GM23338 (cell line): ENCODE measurements around the gene ARHGEF2. TPM values are rescaled to one million over a fixed set of nuclear protein-coding genes. Genes with fewer than 3 reads are reported as not detected.
A peak's percentile ranks its signal among the peaks of the same experiment; 100 is the strongest.

Experiments
- ATAC-seq: fragments of 200-7000 bp; cut with Tn5 transposase; 3 replicates; pipeline ENCODE4 v1.9.1; 2020
- DNase-seq: peaks from one replicate; pipeline ENCODE4 v3.0.0-alpha.2; 2015; ENCODE audit warnings: low spot score
- H2AFZ ChIP-seq: fragments of 200-600 bp; sonication (generic); 2 replicates; pipeline ENCODE4 v1.8.0; 2016; ENCODE audit warnings: antibody characterized with exemption, mild to moderate bottlenecking, moderate library complexity
- H3F3A ChIP-seq: fragments of 200-600 bp; sonication (generic); replicated peaks from 2 replicates; pipeline ENCODE4 v1.8.0; 2017; ENCODE audit warnings: antibody characterized with exemption, mixed run types, low read depth
- H3K27ac ChIP-seq: fragments of 200-600 bp; sonication (generic); 2 replicates; pipeline ENCODE4 v1.6.1; 2016; ENCODE audit warnings: low read depth
- H3K27me3 ChIP-seq: fragments of 200-600 bp; sonication (generic); 2 replicates; pipeline ENCODE4 v1.8.0; 2016; ENCODE audit warnings: mild to moderate bottlenecking, mixed run types, moderate library complexity; ENCODE audit not compliant: insufficient read depth
- H3K36me3 ChIP-seq: fragments of 200-600 bp; sonication (generic); 2 replicates; pipeline ENCODE4 v1.8.0; 2016; ENCODE audit warnings: mild to moderate bottlenecking; ENCODE audit not compliant: insufficient read depth
- H3K4me1 ChIP-seq: fragments of 200-600 bp; sonication (generic); 2 replicates; pipeline ENCODE4 v1.8.0; 2016; ENCODE audit warnings: mild to moderate bottlenecking, moderate library complexity; ENCODE audit not compliant: insufficient read depth
- H3K4me2 ChIP-seq: fragments of 200-600 bp; sonication (generic); 2 replicates; pipeline ENCODE4 v1.7.1; 2017; ENCODE audit warnings: mixed run types
- H3K4me3 ChIP-seq: fragments of 200-600 bp; sonication (generic); 2 replicates; pipeline ENCODE4 v1.6.1; 2016; ENCODE audit warnings: mixed run types
- H3K79me2 ChIP-seq: fragments of 200-600 bp; sonication (generic); replicated peaks from 2 replicates; pipeline ENCODE4 v1.8.0; 2017; ENCODE audit warnings: mild to moderate bottlenecking; ENCODE audit not compliant: insufficient read depth
- H3K9me2 ChIP-seq: fragments of 200-600 bp; sonication (generic); 2 replicates; pipeline ENCODE4 v1.8.0; 2017; ENCODE audit not compliant: insufficient read depth
- H4K20me1 ChIP-seq: fragments of 200-600 bp; sonication (generic); replicated peaks from 2 replicates; pipeline ENCODE4 v1.8.0; 2017; ENCODE audit warnings: mild to moderate bottlenecking; ENCODE audit not compliant: insufficient read depth
- H3K27ac Mint-ChIP-seq: 2 replicates; pipeline ENCODE4 v1.8.0; 2020; ENCODE audit warnings: inconsistent platforms, mild to moderate bottlenecking, moderate library complexity, mixed read lengths
- H3K27me3 Mint-ChIP-seq: 3 replicates; pipeline ENCODE4 v1.8.0; 2022; ENCODE audit warnings: low read depth, mild to moderate bottlenecking, moderate library complexity, mixed read lengths, inconsistent platforms; ENCODE audit not compliant: insufficient read depth, poor library complexity
- H3K36me3 Mint-ChIP-seq: 3 replicates; pipeline ENCODE4 v1.8.0; 2021; ENCODE audit warnings: low read depth, mild to moderate bottlenecking, inconsistent platforms, moderate library complexity, mixed read lengths
- H3K4me1 Mint-ChIP-seq: 3 replicates; pipeline ENCODE4 v1.8.0; 2020; ENCODE audit warnings: mild to moderate bottlenecking, inconsistent platforms, mixed read lengths
- H3K4me3 Mint-ChIP-seq: 3 replicates; pipeline ENCODE4 v1.8.0; 2021; ENCODE audit warnings: moderate library complexity, mild to moderate bottlenecking, inconsistent platforms, mixed read lengths
- H3K9me3 Mint-ChIP-seq: 3 replicates; pipeline ENCODE4 v1.8.0; 2020; ENCODE audit warnings: moderate library complexity, mild to moderate bottlenecking, inconsistent platforms, mixed read lengths
- CREB1 ChIP-seq: fragments of 250-450 bp; sonication (Bioruptor Pico); IDR thresholded peaks from 2 replicates; pipeline ENCODE4 v1.5.0; 2020; ENCODE audit warnings: low read depth, mild to moderate bottlenecking, moderate library complexity
- EZH2 ChIP-seq: fragments of 200-600 bp; sonication (generic); IDR thresholded peaks from one replicate; pipeline ENCODE4 v1.8.0; 2017; ENCODE audit warnings: antibody characterized with exemption, mild to moderate bottlenecking, low read depth; ENCODE audit not compliant: unreplicated experiment
- EZH2phosphoT487 ChIP-seq: fragments of 200-600 bp; sonication (generic); IDR thresholded peaks from one replicate; pipeline ENCODE4 v1.8.1; 2018; ENCODE audit warnings: antibody characterized with exemption; ENCODE audit not compliant: unreplicated experiment
- JUNB ChIP-seq: IDR thresholded peaks from one replicate; pipeline ENCODE4 v1.6.1; 2016; ENCODE audit warnings: antibody characterized with exemption; ENCODE audit not compliant: unreplicated experiment
- NANOG ChIP-seq: IDR thresholded peaks from 2 replicates; pipeline ENCODE4 v1.6.1; 2016; ENCODE audit warnings: antibody characterized with exemption, borderline replicate concordance
- POLR2AphosphoS5 ChIP-seq: IDR thresholded peaks from 2 replicates; pipeline ENCODE4 v1.6.1; 2016; ENCODE audit warnings: antibody characterized with exemption, low read depth
- STAT1 ChIP-seq: IDR thresholded peaks from one replicate; pipeline ENCODE4 v1.6.1; 2016; ENCODE audit warnings: antibody characterized with exemption; ENCODE audit not compliant: unreplicated experiment
- ZNF114 ChIP-seq: fragments of 250-450 bp; sonication (Bioruptor Pico); IDR thresholded peaks from 2 replicates; pipeline ENCODE4 v1.5.0; 2020; ENCODE audit warnings: mild to moderate bottlenecking, moderate library complexity
- ZNF331 ChIP-seq: fragments of 250-450 bp; sonication (Bioruptor Pico); IDR thresholded peaks from 2 replicates; pipeline ENCODE4 v1.5.0; 2020; ENCODE audit warnings: low read depth, mild to moderate bottlenecking, moderate library complexity
- polyA plus RNA-seq: library from polyadenylated mRNA; unstranded; fragments of >200 nt; fragmentation: Nextera tagmentation; extraction: Ambion mirVana; gene quantifications from 2 replicates; pipeline ENCODE4 v1.2.1, GENCODE V29; 2016
- total RNA-seq: library from RNA; depleted of rRNA; stranded (reverse); fragments of >200 nt; shearing (Covaris generic); gene quantifications from 2 replicates; pipeline ENCODE4 v1.2.3, GENCODE V29; 2014
- TF ChIP-seq, protein P1 (sequence below), 2 experiments: fragments of 200-600 bp in 1 of 2; sonication (generic) in 1 of 2; conservative IDR thresholded peaks; 2 replicates each; pipeline versions ENCODE4 v1.5.1 to v1.6.1; 2016 to 2017; ENCODE audit warnings: antibody characterized with exemption in 2 of 2, low read depth in 2 of 2, mild to moderate bottlenecking in 2 of 2, moderate library complexity in 1 of 2
- TF ChIP-seq, protein P2 (sequence below): fragments of 250-450 bp; sonication (Bioruptor Pico); IDR thresholded peaks from 2 replicates; pipeline ENCODE4 v1.5.0; 2020; ENCODE audit warnings: mild to moderate bottlenecking, moderate library complexity
- TF ChIP-seq, protein P3 (sequence below): IDR thresholded peaks from one replicate; pipeline ENCODE4 v1.6.1; 2018; ENCODE audit warnings: antibody characterized with exemption; ENCODE audit not compliant: unreplicated experiment
- TF ChIP-seq, protein P4 (sequence below): IDR thresholded peaks from 2 replicates; pipeline ENCODE4 v1.6.1; 2016; ENCODE audit warnings: antibody characterized with exemption

Gene ARHGEF2
- total and polyA plus RNA-seq, 2 experiments from 2014 or later: 23.0 to 87.6 TPM

DNA sequence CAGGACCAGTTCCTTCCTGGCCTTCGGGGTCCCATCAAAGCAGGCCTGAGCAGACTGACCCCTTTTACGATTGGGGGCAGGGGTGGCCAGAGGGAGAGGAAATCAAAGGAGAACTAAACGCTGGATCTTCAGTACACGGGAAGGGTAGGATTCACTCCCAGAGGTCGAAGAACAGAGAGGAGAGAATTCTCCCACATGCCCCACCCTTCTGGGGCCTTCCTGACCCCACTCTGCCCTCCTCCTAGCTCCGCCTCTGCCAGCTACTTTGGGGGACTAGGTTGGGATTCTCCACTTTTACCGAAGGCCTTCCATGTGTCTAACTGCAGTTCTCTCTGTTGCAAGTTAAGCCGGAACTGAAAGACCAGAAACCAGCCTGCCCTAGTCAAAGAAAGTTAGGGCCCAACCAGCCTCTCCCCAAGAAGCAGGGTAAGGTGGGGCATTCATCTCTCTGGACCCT lies 654 bp upstream of the ARHGEF2 start:
- TF ChIP-seq STAT1 (no peak), ZNF331 (CRISPR knock-in tag) (no peak), EZH2phosphoT487 (no peak), CREB1 (CRISPR knock-in tag) (no peak), NANOG (no peak), ZNF114 (CRISPR knock-in tag) (no peak), EZH2 (no peak), JUNB (no peak), POLR2AphosphoS5 (no peak)
- TF ChIP-seq, protein P1, sequence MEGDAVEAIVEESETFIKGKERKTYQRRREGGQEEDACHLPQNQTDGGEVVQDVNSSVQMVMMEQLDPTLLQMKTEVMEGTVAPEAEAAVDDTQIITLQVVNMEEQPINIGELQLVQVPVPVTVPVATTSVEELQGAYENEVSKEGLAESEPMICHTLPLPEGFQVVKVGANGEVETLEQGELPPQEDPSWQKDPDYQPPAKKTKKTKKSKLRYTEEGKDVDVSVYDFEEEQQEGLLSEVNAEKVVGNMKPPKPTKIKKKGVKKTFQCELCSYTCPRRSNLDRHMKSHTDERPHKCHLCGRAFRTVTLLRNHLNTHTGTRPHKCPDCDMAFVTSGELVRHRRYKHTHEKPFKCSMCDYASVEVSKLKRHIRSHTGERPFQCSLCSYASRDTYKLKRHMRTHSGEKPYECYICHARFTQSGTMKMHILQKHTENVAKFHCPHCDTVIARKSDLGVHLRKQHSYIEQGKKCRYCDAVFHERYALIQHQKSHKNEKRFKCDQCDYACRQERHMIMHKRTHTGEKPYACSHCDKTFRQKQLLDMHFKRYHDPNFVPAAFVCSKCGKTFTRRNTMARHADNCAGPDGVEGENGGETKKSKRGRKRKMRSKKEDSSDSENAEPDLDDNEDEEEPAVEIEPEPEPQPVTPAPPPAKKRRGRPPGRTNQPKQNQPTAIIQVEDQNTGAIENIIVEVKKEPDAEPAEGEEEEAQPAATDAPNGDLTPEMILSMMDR (conservative IDR thresholded peaks at IDR 0.05; ENCODE audit: low read depth in 2 of 2): no peak
- TF ChIP-seq, protein P2, sequence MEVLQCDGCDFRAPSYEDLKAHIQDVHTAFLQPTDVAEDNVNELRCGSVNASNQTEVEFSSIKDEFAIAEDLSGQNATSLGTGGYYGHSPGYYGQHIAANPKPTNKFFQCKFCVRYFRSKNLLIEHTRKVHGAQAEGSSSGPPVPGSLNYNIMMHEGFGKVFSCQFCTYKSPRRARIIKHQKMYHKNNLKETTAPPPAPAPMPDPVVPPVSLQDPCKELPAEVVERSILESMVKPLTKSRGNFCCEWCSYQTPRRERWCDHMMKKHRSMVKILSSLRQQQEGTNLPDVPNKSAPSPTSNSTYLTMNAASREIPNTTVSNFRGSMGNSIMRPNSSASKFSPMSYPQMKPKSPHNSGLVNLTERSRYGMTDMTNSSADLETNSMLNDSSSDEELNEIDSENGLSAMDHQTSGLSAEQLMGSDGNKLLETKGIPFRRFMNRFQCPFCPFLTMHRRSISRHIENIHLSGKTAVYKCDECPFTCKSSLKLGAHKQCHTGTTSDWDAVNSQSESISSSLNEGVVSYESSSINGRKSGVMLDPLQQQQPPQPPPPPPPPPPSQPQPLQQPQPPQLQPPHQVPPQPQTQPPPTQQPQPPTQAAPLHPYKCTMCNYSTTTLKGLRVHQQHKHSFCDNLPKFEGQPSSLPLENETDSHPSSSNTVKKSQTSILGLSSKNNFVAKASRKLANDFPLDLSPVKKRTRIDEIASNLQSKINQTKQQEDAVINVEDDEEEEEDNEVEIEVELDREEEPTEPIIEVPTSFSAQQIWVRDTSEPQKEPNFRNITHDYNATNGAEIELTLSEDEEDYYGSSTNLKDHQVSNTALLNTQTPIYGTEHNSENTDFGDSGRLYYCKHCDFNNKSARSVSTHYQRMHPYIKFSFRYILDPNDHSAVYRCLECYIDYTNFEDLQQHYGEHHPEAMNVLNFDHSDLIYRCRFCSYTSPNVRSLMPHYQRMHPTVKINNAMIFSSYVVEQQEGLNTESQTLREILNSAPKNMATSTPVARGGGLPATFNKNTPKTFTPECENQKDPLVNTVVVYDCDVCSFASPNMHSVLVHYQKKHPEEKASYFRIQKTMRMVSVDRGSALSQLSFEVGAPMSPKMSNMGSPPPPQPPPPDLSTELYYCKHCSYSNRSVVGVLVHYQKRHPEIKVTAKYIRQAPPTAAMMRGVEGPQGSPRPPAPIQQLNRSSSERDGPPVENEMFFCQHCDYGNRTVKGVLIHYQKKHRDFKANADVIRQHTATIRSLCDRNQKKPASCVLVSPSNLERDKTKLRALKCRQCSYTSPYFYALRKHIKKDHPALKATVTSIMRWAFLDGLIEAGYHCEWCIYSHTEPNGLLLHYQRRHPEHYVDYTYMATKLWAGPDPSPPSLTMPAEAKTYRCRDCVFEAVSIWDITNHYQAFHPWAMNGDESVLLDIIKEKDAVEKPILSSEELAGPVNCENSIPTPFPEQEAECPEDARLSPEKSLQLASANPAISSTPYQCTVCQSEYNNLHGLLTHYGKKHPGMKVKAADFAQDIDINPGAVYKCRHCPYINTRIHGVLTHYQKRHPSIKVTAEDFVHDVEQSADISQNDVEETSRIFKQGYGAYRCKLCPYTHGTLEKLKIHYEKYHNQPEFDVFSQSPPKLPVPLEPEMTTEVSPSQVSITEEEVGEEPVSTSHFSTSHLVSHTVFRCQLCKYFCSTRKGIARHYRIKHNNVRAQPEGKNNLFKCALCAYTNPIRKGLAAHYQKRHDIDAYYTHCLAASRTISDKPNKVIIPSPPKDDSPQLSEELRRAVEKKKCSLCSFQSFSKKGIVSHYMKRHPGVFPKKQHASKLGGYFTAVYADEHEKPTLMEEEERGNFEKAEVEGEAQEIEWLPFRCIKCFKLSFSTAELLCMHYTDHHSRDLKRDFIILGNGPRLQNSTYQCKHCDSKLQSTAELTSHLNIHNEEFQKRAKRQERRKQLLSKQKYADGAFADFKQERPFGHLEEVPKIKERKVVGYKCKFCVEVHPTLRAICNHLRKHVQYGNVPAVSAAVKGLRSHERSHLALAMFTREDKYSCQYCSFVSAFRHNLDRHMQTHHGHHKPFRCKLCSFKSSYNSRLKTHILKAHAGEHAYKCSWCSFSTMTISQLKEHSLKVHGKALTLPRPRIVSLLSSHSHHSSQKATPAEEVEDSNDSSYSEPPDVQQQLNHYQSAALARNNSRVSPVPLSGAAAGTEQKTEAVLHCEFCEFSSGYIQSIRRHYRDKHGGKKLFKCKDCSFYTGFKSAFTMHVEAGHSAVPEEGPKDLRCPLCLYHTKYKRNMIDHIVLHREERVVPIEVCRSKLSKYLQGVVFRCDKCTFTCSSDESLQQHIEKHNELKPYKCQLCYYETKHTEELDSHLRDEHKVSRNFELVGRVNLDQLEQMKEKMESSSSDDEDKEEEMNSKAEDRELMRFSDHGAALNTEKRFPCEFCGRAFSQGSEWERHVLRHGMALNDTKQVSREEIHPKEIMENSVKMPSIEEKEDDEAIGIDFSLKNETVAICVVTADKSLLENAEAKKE (CRISPR knock-in tag): no peak
- TF ChIP-seq, protein P3, sequence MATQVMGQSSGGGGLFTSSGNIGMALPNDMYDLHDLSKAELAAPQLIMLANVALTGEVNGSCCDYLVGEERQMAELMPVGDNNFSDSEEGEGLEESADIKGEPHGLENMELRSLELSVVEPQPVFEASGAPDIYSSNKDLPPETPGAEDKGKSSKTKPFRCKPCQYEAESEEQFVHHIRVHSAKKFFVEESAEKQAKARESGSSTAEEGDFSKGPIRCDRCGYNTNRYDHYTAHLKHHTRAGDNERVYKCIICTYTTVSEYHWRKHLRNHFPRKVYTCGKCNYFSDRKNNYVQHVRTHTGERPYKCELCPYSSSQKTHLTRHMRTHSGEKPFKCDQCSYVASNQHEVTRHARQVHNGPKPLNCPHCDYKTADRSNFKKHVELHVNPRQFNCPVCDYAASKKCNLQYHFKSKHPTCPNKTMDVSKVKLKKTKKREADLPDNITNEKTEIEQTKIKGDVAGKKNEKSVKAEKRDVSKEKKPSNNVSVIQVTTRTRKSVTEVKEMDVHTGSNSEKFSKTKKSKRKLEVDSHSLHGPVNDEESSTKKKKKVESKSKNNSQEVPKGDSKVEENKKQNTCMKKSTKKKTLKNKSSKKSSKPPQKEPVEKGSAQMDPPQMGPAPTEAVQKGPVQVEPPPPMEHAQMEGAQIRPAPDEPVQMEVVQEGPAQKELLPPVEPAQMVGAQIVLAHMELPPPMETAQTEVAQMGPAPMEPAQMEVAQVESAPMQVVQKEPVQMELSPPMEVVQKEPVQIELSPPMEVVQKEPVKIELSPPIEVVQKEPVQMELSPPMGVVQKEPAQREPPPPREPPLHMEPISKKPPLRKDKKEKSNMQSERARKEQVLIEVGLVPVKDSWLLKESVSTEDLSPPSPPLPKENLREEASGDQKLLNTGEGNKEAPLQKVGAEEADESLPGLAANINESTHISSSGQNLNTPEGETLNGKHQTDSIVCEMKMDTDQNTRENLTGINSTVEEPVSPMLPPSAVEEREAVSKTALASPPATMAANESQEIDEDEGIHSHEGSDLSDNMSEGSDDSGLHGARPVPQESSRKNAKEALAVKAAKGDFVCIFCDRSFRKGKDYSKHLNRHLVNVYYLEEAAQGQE: no peak
- TF ChIP-seq, protein P4, sequence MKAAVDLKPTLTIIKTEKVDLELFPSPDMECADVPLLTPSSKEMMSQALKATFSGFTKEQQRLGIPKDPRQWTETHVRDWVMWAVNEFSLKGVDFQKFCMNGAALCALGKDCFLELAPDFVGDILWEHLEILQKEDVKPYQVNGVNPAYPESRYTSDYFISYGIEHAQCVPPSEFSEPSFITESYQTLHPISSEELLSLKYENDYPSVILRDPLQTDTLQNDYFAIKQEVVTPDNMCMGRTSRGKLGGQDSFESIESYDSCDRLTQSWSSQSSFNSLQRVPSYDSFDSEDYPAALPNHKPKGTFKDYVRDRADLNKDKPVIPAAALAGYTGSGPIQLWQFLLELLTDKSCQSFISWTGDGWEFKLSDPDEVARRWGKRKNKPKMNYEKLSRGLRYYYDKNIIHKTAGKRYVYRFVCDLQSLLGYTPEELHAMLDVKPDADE: no peak
- H4K20me1 ChIP-seq: peaks cover 25% of the 10 kb centered on the region
- H3K9me3 Mint-ChIP-seq: no peaks in the 10 kb centered on the region
- H3K27ac ChIP-seq: peak overlapping the region; percentile 90
- peak overlapping the region; percentile 82 for H3K4me2 ChIP-seq
- H3K36me3 ChIP-seq: no peaks in the 10 kb centered on the region
- peaks cover 8% of the 10 kb centered on the region for H3K36me3 Mint-ChIP-seq
- no peaks in the 10 kb centered on the region for H3K9me2 ChIP-seq
- ATAC-seq: peak; percentile 11
- 0 out of 2 replicates have a peak overlapping the region, but pooled peaks have one; percentile 16 for H2AFZ ChIP-seq
- H3K4me3 ChIP-seq: peak overlapping the region; percentile 96
- DNase-seq: no peak
- H3F3A ChIP-seq: peaks cover 19% of the 10 kb centered on the region
- H3K27ac Mint-ChIP-seq: peak overlapping the region; percentile 87
- H3K27me3 Mint-ChIP-seq: peaks cover 31% of the 10 kb centered on the region
- H3K4me3 Mint-ChIP-seq: peak overlapping the region; percentile 84
- no peaks in the 10 kb centered on the region for H3K27me3 ChIP-seq
- peaks cover 78% of the 10 kb centered on the region for H3K4me1 Mint-ChIP-seq
- H3K4me1 ChIP-seq: peaks cover 72% of the 10 kb centered on the region
- peaks cover 38% of the 10 kb centered on the region for H3K79me2 ChIP-seq
